GM12892 (cell line): ENCODE results near the gene MARCO.

Experiments used
- POLR2A ChIP-seq: IDR thresholded peaks from 2 replicates; pipeline ENCODE4 v1.6.1; 2011; ENCODE audit warnings: low read depth, low read length, control low read depth
- POLR2AphosphoS5 ChIP-seq: IDR thresholded peaks from 2 replicates; pipeline ENCODE4 v1.6.1; 2011; ENCODE audit warnings: low read depth, low read length, control low read depth
- TAF1 ChIP-seq: IDR thresholded peaks from 2 replicates; pipeline ENCODE4 v1.6.1; 2011; ENCODE audit warnings: low read depth, mild to moderate bottlenecking, control low read depth, low read length, borderline replicate concordance

- no peak for TF ChIP-seq POLR2A
- TF ChIP-seq POLR2AphosphoS5 = no peak
- no peak for TF ChIP-seq TAF1
These were observed 67.1 kb downstream of the MARCO start for GRCh38 chr2:119009110-119009509.
